Psoas muscle (tissue), 8 donors: ENCODE results near the gene FOXC2. TPM values are rescaled to one million over a fixed set of nuclear protein-coding genes. Genes with fewer than 3 reads are reported as not detected.

Source experiments
- ATAC-seq, 4 donors: fragments of 200-7000 bp; cut with Tn5 transposase; one replicate each; pipeline ENCODE4 v1.9.1; 2020; ENCODE audit warnings: moderate library complexity in 3 of 4, mild to moderate bottlenecking in 2 of 4
- DNase-seq, 2 donors: peaks; one replicate each; pipeline ENCODE4 v3.0.0-alpha.2; 2020
- H3K27ac ChIP-seq: fragments of 200-600 bp; one replicate; pipeline ENCODE4 v1.8.0; 2022
- H3K27me3 ChIP-seq, 3 donors: fragments of 200-600 bp in 1 of 3; one replicate each; pipeline versions ENCODE4 v1.6.1 to v1.8.0; 2013 to 2022; ENCODE audit warnings: low read length in 2 of 3, mild to moderate bottlenecking in 2 of 3, moderate library complexity in 1 of 3; ENCODE audit not compliant: insufficient read depth in 3 of 3
- H3K36me3 ChIP-seq, 2 donors: fragments of 200-600 bp in 1 of 2; one replicate each; pipeline versions ENCODE4 v1.6.1 to v1.8.0; 2013 to 2022; ENCODE audit warnings: low read depth in 1 of 2, mild to moderate bottlenecking in 1 of 2, moderate library complexity in 1 of 2; ENCODE audit not compliant: insufficient read depth in 1 of 2
- H3K4me1 ChIP-seq: fragments of 200-600 bp; one replicate; pipeline ENCODE4 v1.8.0; 2022
- H3K4me3 ChIP-seq: fragments of 200-600 bp; one replicate; pipeline ENCODE4 v1.8.0; 2022; ENCODE audit warnings: mild to moderate bottlenecking
- H3K9me3 ChIP-seq: fragments of 200-600 bp; one replicate; pipeline ENCODE4 v1.8.0; 2022
- CTCF ChIP-seq: fragments of 200-600 bp; IDR thresholded peaks from one replicate; pipeline ENCODE4 v1.8.0; 2022; ENCODE audit warnings: antibody characterized with exemption
- WGBS, 3 donors: extraction: QIAGEN DNeasy Blood & Tissue Kit; methylation state at CpG; one replicate each; pipeline versions ENCODE4 v1.1.6 to v1.1.7; 2013; 5-methylcytosine and 5-hydroxymethylcytosine counted together
- intact Hi-C, 2 donors: fragments of 100-400 bp; cut with DNase I; formaldehyde crosslinking; loops; one replicate each; pipeline versions ENCODE4 v1.11.0 to v1.14.2; 2022
- polyA plus RNA-seq, 3 donors: library from polyadenylated mRNA; stranded (reverse); fragments of 200-250 nt; gene quantifications; one replicate each; pipeline ENCODE4 v1.2.3, GENCODE V29; 2013
- total RNA-seq, 4 donors: library from RNA; stranded (reverse); fragmentation: NEBNext Ultra II Directional in 2 of 4; extraction: Animal tissue kit (Norgen Biotek cat#: 25700) in 2 of 4; gene quantifications; one replicate each; pipeline versions ENCODE4 v1.2.1 to v1.2.4, GENCODE V29; 2021 to 2023
- donor health status: healthy with polysubstance abuse.
- donor health status: DM: no; HTN: no; CAD: no; lungs with moderate emphysema.
- donor health status: Bipolar disorder and iron deficiency.
- donor health status: healthy.
- donor health status: DM: yes; HTN: yes; CAD: no.
- donor health status: DM: no; HTN: no; CAD: no.
- donor health status: DM: no; HTN: no; CAD: no.
- donor health status: DM: yes; HTN: yes; CAD: no.

The FOXC2 gene
- total and polyA plus RNA-seq, 7 donors, result 0.14 to 0.34 (median 0.18) TPM

GRCh38 chr16:86563469-86564345 lies 2.9 kb upstream of the FOXC2 start:
- no peaks in the 10 kb centered on the region for H3K9me3 ChIP-seq
- H3K27ac ChIP-seq, result no peak overlapping the region
- peak; percentile 100 for TF ChIP-seq CTCF
- peak overlapping the region; percentile 20 for H3K4me3 ChIP-seq
- H3K4me1 ChIP-seq, result peaks cover 5% of the 10 kb centered on the region
- 1% methylated on average over 41 of the region's 41 CpGs for WGBS, 3 donors
- peaks cover 3 to 74% (median 32%) of the 10 kb centered on the region in 3 donors for H3K27me3 ChIP-seq
- H3K36me3 ChIP-seq, result no peaks in the 10 kb centered on the region
- intact Hi-C loops, result loop anchor here (1.0 to 5.0 kb wide), 5 partner anchors 496 to 715 kb away; no protein-coding TSS in a partner anchor
- ATAC-seq (peak; percentile 94 to 99 (median 96)), DNase-seq (peak; percentile 82 to 88)

DNA sequence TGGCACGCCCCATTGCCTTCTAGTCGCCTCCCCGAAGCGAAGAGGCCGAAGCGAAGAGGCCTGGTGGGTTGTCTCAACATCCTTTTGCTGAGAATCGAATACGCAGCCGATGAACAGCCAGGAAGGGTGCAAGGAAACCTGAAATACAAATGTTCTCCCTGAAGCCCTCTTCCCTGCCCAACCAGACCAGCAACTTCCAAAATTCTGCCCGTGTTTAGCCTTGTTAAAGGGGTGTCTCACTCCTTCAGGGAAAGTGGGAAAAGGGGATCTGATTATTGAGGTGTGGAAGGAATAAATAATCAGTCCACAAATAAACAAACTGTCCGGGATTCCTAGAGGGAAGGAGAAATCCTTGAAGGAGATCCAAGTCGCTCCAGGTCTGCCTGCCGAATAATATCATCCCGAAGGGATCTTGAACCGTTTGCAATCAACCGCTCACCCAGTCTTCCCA lies 1.4 kb upstream of the FOXC2 start:
- 29 to 36% (median 31%) methylated on average over 16 of the region's 16 CpGs for WGBS, 3 donors
- Histone ChIP-seq H3K4me3 (no peak overlapping the region), H3K27ac (no peak overlapping the region), H3K36me3 (no peaks in the 10 kb centered on the region), H3K9me3 (no peaks in the 10 kb centered on the region), H3K4me1 (peaks cover 5% of the 10 kb centered on the region), H3K27me3 (peaks cover 3 to 81% (median 34%) of the 10 kb centered on the region in 3 donors)
- intact Hi-C loops, result no loop called here
- no peak for TF ChIP-seq CTCF
- DNase-seq (no peak), ATAC-seq (no peak)

- TF ChIP-seq CTCF, result no peak
- no peak overlapping the region for H3K27ac ChIP-seq
- DNase-seq (no peak), ATAC-seq (no peak)
- 8 to 10% (median 9%) methylated on average over 50 to 53 of the region's 53 CpGs for WGBS, 3 donors
- peaks cover 5% of the 10 kb centered on the region for H3K4me1 ChIP-seq
- intact Hi-C loops, result no loop called here
- H3K36me3 ChIP-seq, result no peaks in the 10 kb centered on the region
- H3K4me3 ChIP-seq, result no peak overlapping the region
- H3K27me3 ChIP-seq, result peaks cover 3 to 81% (median 37%) of the 10 kb centered on the region in 3 donors
- no peaks in the 10 kb centered on the region for H3K9me3 ChIP-seq
Observed at GRCh38 chr16:86565644-86566511, 751 bp upstream of the FOXC2 start.

- Histone ChIP-seq H3K27me3 (peaks cover under 1 to 82% (median 44%) of the 10 kb centered on the region in 3 donors), H3K36me3 (no peaks in the 10 kb centered on the region), H3K27ac (peak overlapping the region; percentile 30), H3K4me1 (peaks cover 5% of the 10 kb centered on the region), H3K9me3 (no peaks in the 10 kb centered on the region), H3K4me3 (peak overlapping the region; percentile 52)
- TF ChIP-seq CTCF, result no peak
- peak in 1 of 4 donors; percentile 17 for ATAC-seq
- DNase-seq, result no peak
- intact Hi-C loops, result no loop called here
- 1% methylated on average over 61 to 88 of the region's 88 CpGs for WGBS, 3 donors
Observed at GRCh38 chr16:86566966-86567700, 504 bp downstream of the FOXC2 start.
